Keratinocyte (primary cell): ENCODE data around the gene CUL1.

Source experiments
- EZH2 ChIP-seq: IDR thresholded peaks from one replicate; pipeline ENCODE4 v1.6.1; 2012; ENCODE audit warnings: inconsistent platforms, mild to moderate bottlenecking, low read length, moderate library complexity
- TF ChIP-seq, protein P1 (sequence below), 3 experiments: IDR thresholded peaks in 1 of 3; conservative IDR thresholded peaks in 1 of 3; optimal IDR thresholded peaks in 1 of 3; 2 replicates in 2 of 3; 3 replicates in 1 of 3; pipeline versions ENCODE3 to v1.5.1; 2011; ENCODE audit warnings: low read length in 3 of 3, mild to moderate bottlenecking in 3 of 3, moderate library complexity in 2 of 3, control low read depth in 1 of 3, inconsistent platforms in 1 of 3; ENCODE audit not compliant: insufficient read depth in 2 of 3; ENCODE audit errors: extremely low read depth in 1 of 3

DNA sequence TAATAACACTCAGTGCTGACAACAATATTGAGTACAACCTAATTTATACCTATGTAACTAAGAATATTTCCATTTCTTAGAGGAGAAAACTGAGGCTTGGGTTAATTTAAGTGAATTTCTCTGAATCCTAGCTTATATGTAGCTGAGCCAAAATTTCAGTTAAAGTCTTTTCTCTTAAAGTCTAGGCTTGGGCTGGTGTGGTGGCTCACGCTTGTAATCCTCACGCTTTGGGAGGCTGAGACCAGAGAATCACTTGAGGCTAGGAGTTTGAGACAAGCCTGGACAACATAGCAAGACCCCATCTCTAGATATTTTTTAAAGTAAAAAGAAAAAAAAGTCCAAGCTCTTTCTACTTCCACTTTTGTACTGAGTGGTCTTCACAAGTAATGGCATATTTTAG lies 92.1 kb downstream of the CUL1 start:
- TF ChIP-seq, protein P1, sequence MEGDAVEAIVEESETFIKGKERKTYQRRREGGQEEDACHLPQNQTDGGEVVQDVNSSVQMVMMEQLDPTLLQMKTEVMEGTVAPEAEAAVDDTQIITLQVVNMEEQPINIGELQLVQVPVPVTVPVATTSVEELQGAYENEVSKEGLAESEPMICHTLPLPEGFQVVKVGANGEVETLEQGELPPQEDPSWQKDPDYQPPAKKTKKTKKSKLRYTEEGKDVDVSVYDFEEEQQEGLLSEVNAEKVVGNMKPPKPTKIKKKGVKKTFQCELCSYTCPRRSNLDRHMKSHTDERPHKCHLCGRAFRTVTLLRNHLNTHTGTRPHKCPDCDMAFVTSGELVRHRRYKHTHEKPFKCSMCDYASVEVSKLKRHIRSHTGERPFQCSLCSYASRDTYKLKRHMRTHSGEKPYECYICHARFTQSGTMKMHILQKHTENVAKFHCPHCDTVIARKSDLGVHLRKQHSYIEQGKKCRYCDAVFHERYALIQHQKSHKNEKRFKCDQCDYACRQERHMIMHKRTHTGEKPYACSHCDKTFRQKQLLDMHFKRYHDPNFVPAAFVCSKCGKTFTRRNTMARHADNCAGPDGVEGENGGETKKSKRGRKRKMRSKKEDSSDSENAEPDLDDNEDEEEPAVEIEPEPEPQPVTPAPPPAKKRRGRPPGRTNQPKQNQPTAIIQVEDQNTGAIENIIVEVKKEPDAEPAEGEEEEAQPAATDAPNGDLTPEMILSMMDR (optimal IDR thresholded peaks at IDR 0.05 in 1 of 3, IDR thresholded peaks at IDR 0.05 in 1 of 3, conservative IDR thresholded peaks at IDR 0.05 in 1 of 3; ENCODE audit: extremely low read depth in 1 of 3, insufficient read depth in 2 of 3, low read length in 3 of 3): no peak
- TF ChIP-seq EZH2: no peak
